K562 (cell line): Measurements from ENCODE around the gene ATL2. TPM values are rescaled to one million over a fixed set of nuclear protein-coding genes. Genes with fewer than 3 reads are reported as not detected.

ENCODE experiments used
- ATAC-seq: fragments of 200-7000 bp; cut with Tn5 transposase; 3 replicates; pipeline ENCODE4 v1.9.1; 2020; ENCODE audit warnings: moderate library complexity
- BruUV-seq: library from RNA; stranded (reverse); fragments of 400-500 nt; replicated peaks from 2 replicates; lab custom pipeline; 2021; lab: Mats Ljungman, UMichigan
- CTCF ChIA-PET: fragments of 300-600 bp; formaldehyde crosslinking; extraction: SDS; loops from one replicate; lab custom pipeline; 2021; ENCODE audit warnings: low intra/inter-chr PET ratio; lab: Yijun Ruan, JAX
- POLR2A ChIA-PET: fragments of 300-600, 350-650 bp; sonication (Branson Sonifier 250); formaldehyde crosslinking; extraction: SDS; loops from one replicate; lab custom pipeline; 2021; ENCODE audit warnings: antibody characterized with exemption, inconsistent platforms; lab: Yijun Ruan, JAX
- DNase-seq, 4 experiments: peaks; one replicate each; pipeline versions ENCODE4 v3.0.0 to v3.0.0-alpha.2; 2011 to 2018; ENCODE audit warnings: low spot score in 3 of 4, mixed read lengths in 3 of 4; ENCODE audit errors: extremely low read depth in 1 of 4
- FAIRE-seq: peaks from 2 replicates; lab custom pipeline; 2011; peaks lifted over from hg19 to GRCh38; lab: Jason Lieb, UNC
- H2AFZ ChIP-seq: 2 replicates; pipeline ENCODE4 v1.6.0; 2011; ENCODE audit warnings: low read depth, low read length, control low read depth, inconsistent platforms
- H3K27ac ChIP-seq: fragments of 200-600 bp; 3 replicates; pipeline ENCODE4 v1.8.0; 2011; ENCODE audit warnings: low read depth, mild to moderate bottlenecking, control low read depth, inconsistent platforms, low read length, moderate library complexity, mixed read lengths; ENCODE audit errors: extremely low read depth
- H3K27me3 ChIP-seq, 2 experiments: fragments of 300-600 bp in 1 of 2; 2 replicates in 1 of 2; 3 replicates in 1 of 2; pipeline versions ENCODE4 v1.6.0 to v1.8.0; 2011; ENCODE audit warnings: inconsistent platforms in 2 of 2, low read length in 2 of 2, mild to moderate bottlenecking in 1 of 2, mixed read lengths in 1 of 2, moderate library complexity in 1 of 2; ENCODE audit not compliant: control insufficient read depth in 2 of 2, insufficient read depth in 2 of 2
- H3K36me3 ChIP-seq: fragments of 300-600 bp; 3 replicates; pipeline ENCODE4 v1.8.0; 2011; ENCODE audit warnings: mild to moderate bottlenecking, low read length, inconsistent platforms; ENCODE audit not compliant: control insufficient read depth, insufficient read depth
- H3K4me1 ChIP-seq, 2 experiments: fragments of 200-600 bp in 1 of 2; replicated peaks in 1 of 2; 2 replicates in 1 of 2; 3 replicates in 1 of 2; pipeline versions ENCODE4 v1.5.1 to v1.8.0; 2011; ENCODE audit warnings: inconsistent platforms in 2 of 2, low read length in 2 of 2, mild to moderate bottlenecking in 1 of 2, mixed read lengths in 1 of 2, moderate library complexity in 1 of 2; ENCODE audit not compliant: control insufficient read depth in 2 of 2, insufficient read depth in 2 of 2
- H3K4me2 ChIP-seq: 2 replicates; pipeline ENCODE4 v1.6.1; 2011; ENCODE audit warnings: low read length, control low read depth, inconsistent platforms, mixed read lengths; ENCODE audit not compliant: insufficient read depth
- H3K4me3 ChIP-seq: fragments of 200-600 bp; sonication (generic), shearing (Covaris generic); 2 replicates; pipeline ENCODE4 v1.5.1; 2016; ENCODE audit warnings: control low read depth, inconsistent platforms
- H3K79me2 ChIP-seq: fragments of 200-600 bp; 3 replicates; pipeline ENCODE4 v1.8.0; 2011; ENCODE audit warnings: low read length, inconsistent platforms; ENCODE audit not compliant: control insufficient read depth, insufficient read depth
- H3K9ac ChIP-seq, 2 experiments: 2 replicates each; pipeline versions ENCODE4 v1.6.0 to v1.6.1; 2011; ENCODE audit warnings: low read depth in 2 of 2, low read length in 2 of 2, control low read depth in 1 of 2, inconsistent platforms in 1 of 2, mild to moderate bottlenecking in 1 of 2, mixed read lengths in 1 of 2; ENCODE audit not compliant: insufficient read depth in 1 of 2
- H3K9me1 ChIP-seq: one replicate; pipeline ENCODE4 v1.6.0; 2011; ENCODE audit warnings: inconsistent platforms, mild to moderate bottlenecking, low read length, moderate library complexity; ENCODE audit not compliant: control insufficient read depth, insufficient read depth
- H3K9me3 ChIP-seq: replicated peaks from 2 replicates; pipeline ENCODE4 v1.5.1; 2011; ENCODE audit warnings: low read depth, low read length, inconsistent platforms; ENCODE audit not compliant: control insufficient read depth, insufficient read depth
- H4K20me1 ChIP-seq: replicated peaks from 2 replicates; pipeline ENCODE4 v1.6.1; 2011; ENCODE audit warnings: low read length, inconsistent platforms, mixed read lengths; ENCODE audit not compliant: control insufficient read depth, insufficient read depth
- BRD9 ChIP-seq: fragments of 450-650 bp; IDR thresholded peaks from 2 replicates; pipeline ENCODE4 v1.6.1; 2018; ENCODE audit warnings: low read depth; ENCODE audit not compliant: partially characterized antibody
- CEBPG ChIP-seq, 3 experiments: fragments of 200-800 bp in 1 of 3; sonication (Bioruptor generic) in 1 of 3; sonication (generic) in 1 of 3; formaldehyde crosslinking in 1 of 3; IDR thresholded peaks in 2 of 3; conservative IDR thresholded peaks in 1 of 3; 2 replicates each; pipeline versions ENCODE4 v1.6.1 to v1.8.0; 2016 to 2022; ENCODE audit warnings: missing compliant biosample characterization in 2 of 3, missing genetic modification characterization in 2 of 3, mild to moderate bottlenecking in 1 of 3, missing genetic modification reagents in 1 of 3
- FOS ChIP-seq: IDR thresholded peaks from 3 replicates; pipeline ENCODE4 v1.6.1; 2011; ENCODE audit not compliant: insufficient read length; ENCODE audit errors: extremely low read depth
- HDAC2 ChIP-seq: fragments of 450-650 bp; IDR thresholded peaks from 2 replicates; pipeline ENCODE4 v1.6.1; 2016; ENCODE audit warnings: mild to moderate bottlenecking
- HNRNPLL ChIP-seq: fragments of 200-400 bp; formaldehyde crosslinking; IDR thresholded peaks from 2 replicates; pipeline ENCODE4 v1.6.1; 2017; ENCODE audit warnings: low read length, low read depth, mild to moderate bottlenecking; ENCODE audit not compliant: poor library complexity, severe bottlenecking
- KLF16 ChIP-seq: IDR thresholded peaks from 2 replicates; pipeline ENCODE4 v1.6.1; 2016; ENCODE audit warnings: antibody characterized with exemption
- MEIS2 ChIP-seq: fragments of 450-650 bp; IDR thresholded peaks from 2 replicates; pipeline ENCODE4 v1.6.1; 2014; ENCODE audit warnings: mild to moderate bottlenecking; ENCODE audit not compliant: partially characterized antibody
- NFE2L1 ChIP-seq: fragments of 450-650 bp; IDR thresholded peaks from 2 replicates; pipeline ENCODE4 v1.6.1; 2016; ENCODE audit warnings: missing genetic modification characterization, low read depth, mild to moderate bottlenecking, missing compliant biosample characterization, moderate library complexity, borderline replicate concordance
- PHB ChIP-seq: fragments of 250-450 bp; sonication (Bioruptor Pico); IDR thresholded peaks from 2 replicates; pipeline ENCODE4 v1.5.0; 2021
- PHF20 ChIP-seq: fragments of 450-650 bp; IDR thresholded peaks from 2 replicates; pipeline ENCODE4 v1.6.1; 2018; ENCODE audit not compliant: partially characterized antibody
- POLR2AphosphoS2 ChIP-seq: IDR thresholded peaks from 2 replicates; pipeline ENCODE4 v1.6.1; 2012; ENCODE audit warnings: low read length, improper control_type of control experiment
- POLR3A ChIP-seq: IDR thresholded peaks from 2 replicates; pipeline ENCODE4 v1.6.1; 2011; ENCODE audit warnings: borderline replicate concordance, mild to moderate bottlenecking, moderate library complexity; ENCODE audit not compliant: insufficient read length, insufficient read depth; ENCODE audit errors: extremely low read depth
- SOX6 ChIP-seq: fragments of 450-650 bp; IDR thresholded peaks from 2 replicates; pipeline ENCODE4 v1.6.1; 2014; ENCODE audit warnings: mild to moderate bottlenecking
- ZNF12 ChIP-seq: sonication (generic); formaldehyde crosslinking; IDR thresholded peaks from 2 replicates; pipeline ENCODE4 v1.4.0; 2020; ENCODE audit warnings: mild to moderate bottlenecking, missing genetic modification reagents
- ZNF76 ChIP-seq: fragments of 250-450 bp; sonication (Bioruptor Pico); IDR thresholded peaks from 2 replicates; pipeline ENCODE4 v1.4.0; 2020; ENCODE audit warnings: mild to moderate bottlenecking, moderate library complexity, borderline replicate concordance
- WGBS: fragments of 100-300 bp; shearing (Covaris generic); methylation state at CpG from one replicate; pipeline ENCODE4 v1.1.6; 2016; ENCODE audit warnings: low coverage, mixed read lengths; ENCODE audit not compliant: insufficient coverage; ENCODE audit errors: missing lambda C conversion rate; 5-methylcytosine and 5-hydroxymethylcytosine counted together
- in situ Hi-C: fragments of 300-500 bp; cut with MboI; formaldehyde crosslinking; loops from 4 replicates; pipeline ENCODE4 v1.15.0; 2018; ENCODE audit warnings: inconsistent platforms, mixed read lengths
- intact Hi-C: fragments of 100-400 bp; cut with micrococcal nuclease; formaldehyde crosslinking; loops from 2 replicates; pipeline ENCODE4 v1.14.2; 2022
- polyA plus RNA-seq, 8 experiments: library from polyadenylated mRNA; depleted of rRNA in 4 of 8; stranded (reverse) in 5 of 8; unstranded in 3 of 8; fragments of >200 nt; fragmentation: Nextera tagmentation in 2 of 8; fragmentation: Illumina TruSeq in 1 of 8; extraction: Ambion mirVana in 2 of 8; extraction: Trizol in 1 of 8; gene quantifications; 2 replicates each; pipeline versions ENCODE4 v1.2.1 to v1.2.3, GENCODE V29; 2011 to 2014; ENCODE audit warnings: inconsistent platforms in 1 of 8, missing spikeins in 1 of 8
- total RNA-seq, 7 experiments: library from RNA; depleted of rRNA in 6 of 7; stranded (reverse); fragments of >200 nt in 6 of 7; fragmentation: Illumina TruSeq in 2 of 7; extraction: Trizol in 2 of 7; gene quantifications; 2 replicates each; pipeline versions ENCODE4 v1.2.1 to v1.2.3, GENCODE V29; 2011 to 2021; ENCODE audit warnings: low replicate concordance in 1 of 7
- TF ChIP-seq, protein P1 (sequence below): fragments of 250-450 bp; sonication (Bioruptor Pico); IDR thresholded peaks from 2 replicates; pipeline ENCODE4 v1.8.0; 2021; ENCODE audit warnings: moderate library complexity, mild to moderate bottlenecking, inconsistent platforms
- TF ChIP-seq, protein P2 (sequence below): fragments of 250-450 bp; sonication (Bioruptor Pico); IDR thresholded peaks from 2 replicates; pipeline ENCODE4 v1.4.0; 2020; ENCODE audit warnings: mild to moderate bottlenecking
- TF ChIP-seq, protein P3 (sequence below): sonication (generic); formaldehyde crosslinking; IDR thresholded peaks from 2 replicates; pipeline ENCODE4 v1.8.0; 2023; ENCODE audit warnings: mild to moderate bottlenecking, missing genetic modification reagents

The ATL2 gene
- total and polyA plus RNA-seq, 9 of the 15 experiments (the other 6 are each of a cell fraction or from before 2014, with no cell fraction given) = 12.0 to 80.8 (median 70.2) TPM

DNA sequence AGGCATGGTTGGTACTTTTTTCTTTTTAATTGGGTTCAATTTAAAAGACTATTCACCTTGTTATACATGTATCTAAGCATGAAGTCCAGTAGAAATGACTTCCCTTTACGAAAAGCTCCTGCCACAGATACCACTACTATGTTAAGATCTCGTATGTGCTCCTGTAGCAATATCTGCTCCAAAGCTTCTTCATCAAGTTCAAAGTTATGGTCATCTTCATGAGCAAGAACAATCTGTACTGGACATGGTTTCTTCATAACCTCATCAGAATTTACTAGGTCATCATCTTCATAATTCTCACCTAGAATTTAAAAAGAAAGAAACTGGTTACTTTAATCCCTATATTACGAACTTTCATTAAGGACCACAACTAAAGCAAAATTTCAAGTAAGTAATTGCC lies 33.9 kb downstream of the ATL2 start:
- no peaks in the 10 kb centered on the region for H3K27me3 ChIP-seq
- no peaks in the 10 kb centered on the region for H4K20me1 ChIP-seq
- no TSS peak for BruUV-seq
- peaks cover 79% of the 10 kb centered on the region for H3K36me3 ChIP-seq
- POLR2A ChIA-PET = interaction anchor here (1.5 kb wide), 1 partner anchor 12 kb away, joined by 3 read pairs; no protein-coding TSS in a partner anchor
- H3K4me1 ChIP-seq = no peaks in the 10 kb centered on the region; a peak in 1 of 5 replicates
- WGBS = 94% methylated on average over 3 of the region's 3 CpGs
- no peak overlapping the region for H2AFZ ChIP-seq
- H3K4me3 ChIP-seq = no peak overlapping the region
- H3K79me2 ChIP-seq = peaks cover 62% of the 10 kb centered on the region
- H3K27ac ChIP-seq = no peak overlapping the region
- no peak overlapping the region for H3K9ac ChIP-seq
- CTCF ChIA-PET = no interaction called here
- H3K4me2 ChIP-seq = no peak overlapping the region
- H3K9me3 ChIP-seq = no peaks in the 10 kb centered on the region; the same call in 1 of the 2 replicates
- in situ Hi-C loops = no loop called here
- intact Hi-C loops = no loop called here
- FAIRE-seq (no peak), ATAC-seq (no peak), DNase-seq (no peak)
- H3K9me1 ChIP-seq = no peaks in the 10 kb centered on the region
- TF ChIP-seq, protein P1, sequence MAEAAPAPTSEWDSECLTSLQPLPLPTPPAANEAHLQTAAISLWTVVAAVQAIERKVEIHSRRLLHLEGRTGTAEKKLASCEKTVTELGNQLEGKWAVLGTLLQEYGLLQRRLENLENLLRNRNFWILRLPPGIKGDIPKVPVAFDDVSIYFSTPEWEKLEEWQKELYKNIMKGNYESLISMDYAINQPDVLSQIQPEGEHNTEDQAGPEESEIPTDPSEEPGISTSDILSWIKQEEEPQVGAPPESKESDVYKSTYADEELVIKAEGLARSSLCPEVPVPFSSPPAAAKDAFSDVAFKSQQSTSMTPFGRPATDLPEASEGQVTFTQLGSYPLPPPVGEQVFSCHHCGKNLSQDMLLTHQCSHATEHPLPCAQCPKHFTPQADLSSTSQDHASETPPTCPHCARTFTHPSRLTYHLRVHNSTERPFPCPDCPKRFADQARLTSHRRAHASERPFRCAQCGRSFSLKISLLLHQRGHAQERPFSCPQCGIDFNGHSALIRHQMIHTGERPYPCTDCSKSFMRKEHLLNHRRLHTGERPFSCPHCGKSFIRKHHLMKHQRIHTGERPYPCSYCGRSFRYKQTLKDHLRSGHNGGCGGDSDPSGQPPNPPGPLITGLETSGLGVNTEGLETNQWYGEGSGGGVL = no peak
- no peak for TF ChIP-seq KLF16
- TF ChIP-seq HNRNPLL = no peak
- no peak for TF ChIP-seq NFE2L1 (tag)
- TF ChIP-seq, protein P2, sequence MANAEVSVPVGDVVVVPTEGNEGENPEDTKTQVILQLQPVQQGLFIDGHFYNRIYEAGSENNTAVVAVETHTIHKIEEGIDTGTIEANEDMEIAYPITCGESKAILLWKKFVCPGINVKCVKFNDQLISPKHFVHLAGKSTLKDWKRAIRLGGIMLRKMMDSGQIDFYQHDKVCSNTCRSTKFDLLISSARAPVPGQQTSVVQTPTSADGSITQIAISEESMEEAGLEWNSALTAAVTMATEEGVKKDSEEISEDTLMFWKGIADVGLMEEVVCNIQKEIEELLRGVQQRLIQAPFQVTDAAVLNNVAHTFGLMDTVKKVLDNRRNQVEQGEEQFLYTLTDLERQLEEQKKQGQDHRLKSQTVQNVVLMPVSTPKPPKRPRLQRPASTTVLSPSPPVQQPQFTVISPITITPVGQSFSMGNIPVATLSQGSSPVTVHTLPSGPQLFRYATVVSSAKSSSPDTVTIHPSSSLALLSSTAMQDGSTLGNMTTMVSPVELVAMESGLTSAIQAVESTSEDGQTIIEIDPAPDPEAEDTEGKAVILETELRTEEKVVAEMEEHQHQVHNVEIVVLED (CRISPR knock-in tag) = no peak
- TF ChIP-seq PHB (CRISPR knock-in tag) = no peak
- no peak for TF ChIP-seq FOS
- no peak for TF ChIP-seq BRD9
- no peak for TF ChIP-seq POLR3A
- no peak for TF ChIP-seq POLR2AphosphoS2
- TF ChIP-seq, protein P3, sequence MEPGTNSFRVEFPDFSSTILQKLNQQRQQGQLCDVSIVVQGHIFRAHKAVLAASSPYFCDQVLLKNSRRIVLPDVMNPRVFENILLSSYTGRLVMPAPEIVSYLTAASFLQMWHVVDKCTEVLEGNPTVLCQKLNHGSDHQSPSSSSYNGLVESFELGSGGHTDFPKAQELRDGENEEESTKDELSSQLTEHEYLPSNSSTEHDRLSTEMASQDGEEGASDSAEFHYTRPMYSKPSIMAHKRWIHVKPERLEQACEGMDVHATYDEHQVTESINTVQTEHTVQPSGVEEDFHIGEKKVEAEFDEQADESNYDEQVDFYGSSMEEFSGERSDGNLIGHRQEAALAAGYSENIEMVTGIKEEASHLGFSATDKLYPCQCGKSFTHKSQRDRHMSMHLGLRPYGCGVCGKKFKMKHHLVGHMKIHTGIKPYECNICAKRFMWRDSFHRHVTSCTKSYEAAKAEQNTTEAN = no peak
- TF ChIP-seq CEBPG (CRISPR knock-in tag; IDR thresholded peaks at IDR 0.05) = no peak
- no peak for TF ChIP-seq CEBPG (tag; conservative IDR thresholded peaks at IDR 0.05 in 1 of 2, IDR thresholded peaks at IDR 0.05 in 1 of 2)
- TF ChIP-seq ZNF76 (CRISPR knock-in tag) = no peak
- TF ChIP-seq HDAC2 = no peak
- TF ChIP-seq ZNF12 (CRISPR knock-in tag) = no peak
- TF ChIP-seq PHF20 = no peak
- TF ChIP-seq SOX6 = no peak
- no peak for TF ChIP-seq MEIS2
